Aorta (tissue), 5 donors: ENCODE measurements around the gene PDSS2. TPM values are rescaled to one million over a fixed set of nuclear protein-coding genes. Genes with fewer than 3 reads are reported as not detected.

Experiments used
- ATAC-seq: fragments of 200-7000 bp; cut with Tn5 transposase; one replicate; pipeline ENCODE4 v1.9.1; 2022; ENCODE audit warnings: moderate library complexity; ENCODE audit not compliant: low FRiP score
- DNase-seq, 2 donors: peaks; one replicate each; pipeline ENCODE4 v3.0.0-alpha.2; 2020
- H3K27ac ChIP-seq, 2 donors: one replicate each; pipeline ENCODE4 v1.5.1; 2013; ENCODE audit warnings: low read length in 2 of 2, mild to moderate bottlenecking in 2 of 2, moderate library complexity in 2 of 2, control low read depth in 1 of 2, inconsistent platforms in 1 of 2, low read depth in 1 of 2
- H3K27me3 ChIP-seq, 2 donors: one replicate each; pipeline ENCODE4 v1.6.1; 2013; ENCODE audit warnings: control low read depth in 1 of 2, low read length in 1 of 2, mild to moderate bottlenecking in 1 of 2, moderate library complexity in 1 of 2; ENCODE audit not compliant: insufficient read depth in 2 of 2, control insufficient read depth in 1 of 2
- H3K36me3 ChIP-seq, 2 donors: one replicate each; pipeline ENCODE4 v1.6.1; 2013; ENCODE audit warnings: control low read depth in 1 of 2, low read length in 1 of 2, mild to moderate bottlenecking in 1 of 2; ENCODE audit not compliant: insufficient read depth in 2 of 2, control insufficient read depth in 1 of 2
- H3K4me1 ChIP-seq, 2 donors: one replicate each; pipeline ENCODE4 v1.6.1; 2013; ENCODE audit warnings: low read length in 2 of 2, control low read depth in 1 of 2, mild to moderate bottlenecking in 1 of 2, moderate library complexity in 1 of 2; ENCODE audit not compliant: insufficient read depth in 2 of 2, control insufficient read depth in 1 of 2
- H3K4me3 ChIP-seq, 2 donors: one replicate each; pipeline ENCODE4 v1.5.1; 2013; ENCODE audit warnings: low read length in 2 of 2, control low read depth in 1 of 2, mild to moderate bottlenecking in 1 of 2
- H3K9me3 ChIP-seq: one replicate; pipeline ENCODE4 v1.6.1; 2013; ENCODE audit warnings: mild to moderate bottlenecking, low read length; ENCODE audit not compliant: control insufficient read depth
- WGBS, 2 donors: extraction: QIAGEN DNeasy Blood & Tissue Kit; methylation state at CpG; one replicate each; pipeline ENCODE4 v1.1.7; 2013; 5-methylcytosine and 5-hydroxymethylcytosine counted together
- intact Hi-C, 2 donors: fragments of 100-400 bp; cut with DNase I; formaldehyde crosslinking; loops; one replicate each; pipeline versions ENCODE4 v1.14.2 to v1.15.0; 2022
- polyA plus RNA-seq, 2 donors: library from polyadenylated mRNA; stranded (reverse); fragments of 200-250 nt; gene quantifications; one replicate each; pipeline ENCODE4 v1.2.3, GENCODE V29; 2013
- total RNA-seq, 2 donors: library from RNA; stranded (reverse); fragmentation: NEBNext Ultra II Directional; extraction: Animal tissue kit (Norgen Biotek cat#: 25700); gene quantifications; one replicate each; pipeline ENCODE4 v1.2.1, GENCODE V29; 2021
- donor health status: healthy with polysubstance abuse.
- donor health status: Bipolar disorder and iron deficiency.
- donor health status: DM: no; HTN: no; CAD: no.
- donor health status: DM: no; HTN: no; CAD: no.
- donor health status: DM: yes; HTN: yes; CAD: no.

The PDSS2 gene
- total and polyA plus RNA-seq, 4 donors, result 5.3 to 12.9 (median 9.0) TPM

DNA sequence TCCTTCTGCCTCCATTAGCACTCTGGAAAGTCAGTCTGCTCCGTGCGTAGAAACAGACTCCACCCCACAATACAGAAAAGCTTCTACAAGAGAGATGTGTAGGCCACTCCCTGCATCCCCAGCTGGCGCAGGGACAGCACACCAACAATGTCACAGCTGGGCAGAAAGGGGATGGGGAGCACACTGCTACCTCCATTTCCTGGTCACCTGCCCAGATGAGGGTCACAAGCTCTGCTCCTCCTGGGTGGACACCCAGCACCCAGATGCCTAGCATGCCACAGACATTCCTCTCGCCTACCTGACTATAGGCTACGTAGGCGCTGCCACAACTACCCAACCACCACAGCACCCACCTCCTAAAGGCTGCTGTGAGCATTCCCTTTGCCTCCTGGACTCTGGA lies 356.3 kb downstream of the PDSS2 start:
- Histone ChIP-seq H3K36me3 (no peaks in the 10 kb centered on the region), H3K4me3 (no peak overlapping the region), H3K27me3 (no peaks in the 10 kb centered on the region), H3K27ac (no peak overlapping the region), H3K4me1 (no peaks in the 10 kb centered on the region), H3K9me3 (no peaks in the 10 kb centered on the region)
- WGBS, 2 donors, result 89 to 96% methylated on average over 6 of the region's 6 CpGs
- ATAC-seq, result no peak
- intact Hi-C loops, result no loop called here
- DNase-seq, result no peak

Other genes with a start within 250 kb of the PDSS2 start
- 10 to 100 TPM; 18.6 to 20.2 TPM for gene SOBP, start 30.6 kb upstream of the PDSS2 start, total RNA-seq
- gene SOBP, start 30.6 kb upstream of the PDSS2 start, polyA plus RNA-seq, result 1 to 10 TPM; 8.2 to 9.0 TPM